ENCODE measurements around the gene SHROOM3. TPM values are rescaled to one million over a fixed set of nuclear protein-coding genes. Genes with fewer than 3 reads are reported as not detected.

The SHROOM3 gene
- total RNA-seq, 2 experiments from 2014 or later, result not detected

- CTCF ChIA-PET, result no interaction called here
- POLR2A ChIA-PET, result no interaction called here
- ATAC-seq, result no peak
- no peaks in the 10 kb centered on the region for H3K9me3 Mint-ChIP-seq (ENCODE audit: insufficient read depth)
- H3K27me3 Mint-ChIP-seq (ENCODE audit: low read depth), result peaks cover 14% of the 10 kb centered on the region
- no peak overlapping the region for H3K4me3 Mint-ChIP-seq
- DNase-seq, result no peak
- H3K4me1 Mint-ChIP-seq (ENCODE audit: low read depth), result no peaks in the 10 kb centered on the region
- H3K36me3 Mint-ChIP-seq (ENCODE audit: low read depth), result no peaks in the 10 kb centered on the region
- no peak overlapping the region for H3K27ac Mint-ChIP-seq
Measured at GRCh38 chr4:76615999-76616398, 181.0 kb downstream of the SHROOM3 start.

- POLR2A ChIA-PET, result no interaction called here
- H3K27ac Mint-ChIP-seq, result no peak overlapping the region
Measured at GRCh38 chr4:76616526-76616925, 181.5 kb downstream of the SHROOM3 start.

GRCh38 chr4:76620723-76621468 lies 185.9 kb downstream of the SHROOM3 start:
- Mint-ChIP-seq H3K9me3 (ENCODE audit: insufficient read depth) (no peaks in the 10 kb centered on the region), H3K4me1 (ENCODE audit: low read depth) (no peaks in the 10 kb centered on the region), H3K27me3 (ENCODE audit: low read depth) (peaks cover 25% of the 10 kb centered on the region), H3K4me3 (no peak overlapping the region), H3K27ac (no peak overlapping the region), H3K36me3 (ENCODE audit: low read depth) (no peaks in the 10 kb centered on the region)
- CTCF ChIA-PET, result no interaction called here
- ATAC-seq, result no peak
- no peak for DNase-seq
- POLR2A ChIA-PET, result no interaction called here

More at GRCh38 chr4:76616526-76616925, 181.5 kb downstream of the SHROOM3 start:
- peaks cover 14% of the 10 kb centered on the region for H3K27me3 Mint-ChIP-seq (ENCODE audit: low read depth)
- H3K4me3 Mint-ChIP-seq, result no peak overlapping the region
- ATAC-seq (no peak), DNase-seq (no peak)
- H3K4me1 Mint-ChIP-seq (ENCODE audit: low read depth), result no peaks in the 10 kb centered on the region
- H3K9me3 Mint-ChIP-seq (ENCODE audit: insufficient read depth), result no peaks in the 10 kb centered on the region
- no peaks in the 10 kb centered on the region for H3K36me3 Mint-ChIP-seq (ENCODE audit: low read depth)
- CTCF ChIA-PET, result no interaction called here

- ATAC-seq (no peak), DNase-seq (no peak)
- no peak overlapping the region for H3K27ac Mint-ChIP-seq
- H3K4me3 Mint-ChIP-seq, result no peak overlapping the region
- no peaks in the 10 kb centered on the region for H3K4me1 Mint-ChIP-seq (ENCODE audit: low read depth)
- CTCF ChIA-PET, result no interaction called here
- H3K36me3 Mint-ChIP-seq (ENCODE audit: low read depth), result no peaks in the 10 kb centered on the region
- H3K27me3 Mint-ChIP-seq (ENCODE audit: low read depth), result peaks cover 26% of the 10 kb centered on the region
- POLR2A ChIA-PET, result no interaction called here
- no peaks in the 10 kb centered on the region for H3K9me3 Mint-ChIP-seq (ENCODE audit: insufficient read depth)
Measured at GRCh38 chr4:76622126-76622525, 187.1 kb downstream of the SHROOM3 start.

- Mint-ChIP-seq H3K9me3 (ENCODE audit: insufficient read depth) (no peaks in the 10 kb centered on the region), H3K27me3 (ENCODE audit: low read depth) (peaks cover 26% of the 10 kb centered on the region), H3K4me3 (no peak overlapping the region), H3K27ac (no peak overlapping the region), H3K4me1 (ENCODE audit: low read depth) (no peaks in the 10 kb centered on the region), H3K36me3 (ENCODE audit: low read depth) (no peaks in the 10 kb centered on the region)
- ATAC-seq (no peak), DNase-seq (no peak)
- ChIA-PET CTCF (no interaction called here), POLR2A (no interaction called here)
Measured at GRCh38 chr4:76622717-76623116, 187.7 kb downstream of the SHROOM3 start.

GRCh38 chr4:76623217-76624045 lies 188.4 kb downstream of the SHROOM3 start:
- POLR2A ChIA-PET, result no interaction called here
- ATAC-seq, result no peak
- CTCF ChIA-PET, result no interaction called here
- H3K27me3 Mint-ChIP-seq (ENCODE audit: low read depth), result peaks cover 27% of the 10 kb centered on the region
- no peaks in the 10 kb centered on the region for H3K36me3 Mint-ChIP-seq (ENCODE audit: low read depth)
- no peaks in the 10 kb centered on the region for H3K9me3 Mint-ChIP-seq (ENCODE audit: insufficient read depth)
- H3K27ac Mint-ChIP-seq, result no peak overlapping the region
- no peak overlapping the region for H3K4me3 Mint-ChIP-seq
- DNase-seq, result no peak
- H3K4me1 Mint-ChIP-seq (ENCODE audit: low read depth), result no peaks in the 10 kb centered on the region

GRCh38 chr4:76624241-76624681 lies 189.2 kb downstream of the SHROOM3 start:
- H3K27me3 Mint-ChIP-seq (ENCODE audit: low read depth), result peaks cover 30% of the 10 kb centered on the region
- H3K36me3 Mint-ChIP-seq (ENCODE audit: low read depth), result no peaks in the 10 kb centered on the region
- no peaks in the 10 kb centered on the region for H3K4me1 Mint-ChIP-seq (ENCODE audit: low read depth)
- POLR2A ChIA-PET, result no interaction called here
- H3K27ac Mint-ChIP-seq, result no peak overlapping the region
- no peaks in the 10 kb centered on the region for H3K9me3 Mint-ChIP-seq (ENCODE audit: insufficient read depth)
- DNase-seq (no peak), ATAC-seq (no peak)
- H3K4me3 Mint-ChIP-seq, result no peak overlapping the region
- CTCF ChIA-PET, result no interaction called here

- no peak for DNase-seq
- H3K4me3 Mint-ChIP-seq, result no peak overlapping the region
- ATAC-seq, result no peak
- H3K4me1 Mint-ChIP-seq (ENCODE audit: low read depth), result no peaks in the 10 kb centered on the region
- H3K27me3 Mint-ChIP-seq (ENCODE audit: low read depth), result peaks cover 37% of the 10 kb centered on the region
- no peaks in the 10 kb centered on the region for H3K9me3 Mint-ChIP-seq (ENCODE audit: insufficient read depth)
- POLR2A ChIA-PET, result no interaction called here
- H3K27ac Mint-ChIP-seq, result no peak overlapping the region
- H3K36me3 Mint-ChIP-seq (ENCODE audit: low read depth), result no peaks in the 10 kb centered on the region
- CTCF ChIA-PET, result no interaction called here
Measured at GRCh38 chr4:76624931-76625715, 190.1 kb downstream of the SHROOM3 start.

- CTCF ChIA-PET, result no interaction called here
- H3K4me3 Mint-ChIP-seq, result no peak overlapping the region
- peaks cover 40% of the 10 kb centered on the region for H3K27me3 Mint-ChIP-seq (ENCODE audit: low read depth)
Measured at GRCh38 chr4:76626686-76627465, 191.8 kb downstream of the SHROOM3 start.

GRCh38 chr4:76628251-76628650 lies 193.2 kb downstream of the SHROOM3 start:
- CTCF ChIA-PET, result no interaction called here
- H3K4me3 Mint-ChIP-seq, result no peak overlapping the region
- POLR2A ChIA-PET, result no interaction called here
- no peaks in the 10 kb centered on the region for H3K4me1 Mint-ChIP-seq (ENCODE audit: low read depth)
- H3K9me3 Mint-ChIP-seq (ENCODE audit: insufficient read depth), result no peaks in the 10 kb centered on the region
- DNase-seq (no peak), ATAC-seq (no peak)
- no peaks in the 10 kb centered on the region for H3K36me3 Mint-ChIP-seq (ENCODE audit: low read depth)
- H3K27me3 Mint-ChIP-seq (ENCODE audit: low read depth), result peaks cover 40% of the 10 kb centered on the region
- H3K27ac Mint-ChIP-seq, result no peak overlapping the region

More at GRCh38 chr4:76626686-76627465, 191.8 kb downstream of the SHROOM3 start:
- POLR2A ChIA-PET, result no interaction called here
- DNase-seq (no peak), ATAC-seq (no peak)
- Mint-ChIP-seq H3K36me3 (ENCODE audit: low read depth) (no peaks in the 10 kb centered on the region), H3K27ac (no peak overlapping the region), H3K4me1 (ENCODE audit: low read depth) (no peaks in the 10 kb centered on the region), H3K9me3 (ENCODE audit: insufficient read depth) (no peaks in the 10 kb centered on the region)

- no peak overlapping the region for H3K27ac Mint-ChIP-seq
- DNase-seq (no peak), ATAC-seq (no peak)
- ChIA-PET POLR2A (no interaction called here), CTCF (no interaction called here)
- no peaks in the 10 kb centered on the region for H3K4me1 Mint-ChIP-seq (ENCODE audit: low read depth)
- H3K36me3 Mint-ChIP-seq (ENCODE audit: low read depth), result no peaks in the 10 kb centered on the region
- no peaks in the 10 kb centered on the region for H3K9me3 Mint-ChIP-seq (ENCODE audit: insufficient read depth)
- peaks cover 39% of the 10 kb centered on the region for H3K27me3 Mint-ChIP-seq (ENCODE audit: low read depth)
- no peak overlapping the region for H3K4me3 Mint-ChIP-seq
Measured at GRCh38 chr4:76630741-76631140, 195.7 kb downstream of the SHROOM3 start.
